Coronary artery (tissue), 2 donors: ENCODE results near the gene S100A9.
"Not testable (repeated sequence)": the region's sequence is repeated elsewhere in the genome, so short reads cannot be mapped to it uniquely, and the experiment has no call there.

Source experiments
- DNase-seq: peaks from one replicate; pipeline ENCODE4 v3.0.0-alpha.2; 2017; ENCODE audit warnings: low spot score
- H3K27ac ChIP-seq, 2 donors: fragments of 200-600 bp; sonication (generic); one replicate each; pipeline ENCODE4 v1.5.1; 2016 to 2019
- H3K4me3 ChIP-seq: fragments of 200-600 bp; sonication (generic); 2 replicates; pipeline ENCODE4 v1.5.1; 2016; ENCODE audit warnings: mild to moderate bottlenecking, moderate library complexity
- CTCF ChIP-seq: fragments of 200-600 bp; sonication (generic); IDR thresholded peaks from one replicate; pipeline ENCODE4 v1.5.1; 2019; ENCODE audit warnings: antibody characterized with exemption

S100A9 gene

DNA sequence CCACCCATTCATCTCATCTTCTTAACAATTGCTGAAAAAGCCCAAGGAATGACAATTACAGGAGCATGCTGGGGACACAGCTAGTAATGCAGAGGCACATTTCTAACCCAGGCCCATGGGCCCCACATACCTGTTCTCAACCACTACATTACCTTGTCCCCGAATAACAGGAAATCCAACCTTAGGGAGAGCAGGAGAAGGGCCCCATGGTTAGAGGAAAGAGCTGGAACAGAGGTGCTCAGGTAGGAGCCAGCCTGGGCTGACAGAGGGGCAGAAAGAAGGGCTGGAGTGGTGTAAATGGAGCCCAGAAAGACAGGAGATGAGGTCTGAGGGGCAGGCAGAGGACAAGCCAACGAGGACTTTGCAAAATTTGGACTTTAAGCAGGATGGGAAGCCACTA, 44.6 kb downstream of the S100A9 start:
- Histone ChIP-seq H3K4me3 (no peak overlapping the region), H3K27ac (no peak overlapping the region)
- DNase-seq: peak; percentile 24
- no peak for TF ChIP-seq CTCF

DNA sequence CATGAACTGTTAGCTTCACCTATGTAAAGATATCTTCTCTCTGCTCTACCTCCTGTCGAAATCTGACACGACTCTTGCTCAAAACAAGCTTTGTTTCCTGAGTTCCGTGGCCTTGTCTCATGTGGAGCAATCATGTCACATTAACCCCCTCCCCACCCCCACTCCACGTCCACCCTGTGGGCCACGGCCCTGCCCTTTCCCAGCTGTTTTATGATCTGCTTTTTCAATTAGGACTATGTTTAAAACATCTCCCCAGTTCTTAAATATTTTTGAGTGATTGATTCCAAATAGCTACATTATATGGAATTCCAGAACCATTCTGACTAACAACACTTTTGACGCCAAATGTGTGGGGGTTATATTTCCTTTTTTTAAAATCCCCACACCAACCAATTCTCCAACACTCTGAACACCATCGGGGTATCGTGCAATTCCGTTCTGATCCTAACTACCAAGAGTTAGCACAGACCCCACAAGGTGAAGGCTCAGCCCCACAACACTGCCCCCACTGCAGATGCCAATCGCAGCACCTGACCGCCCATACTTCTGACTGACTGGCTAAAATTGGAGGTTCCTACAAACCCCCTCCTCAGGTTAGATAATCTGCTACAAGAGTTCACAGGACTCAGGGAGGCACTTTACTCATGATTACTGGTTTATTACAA, 45.9 kb downstream of the S100A9 start:
- no peak for TF ChIP-seq CTCF
- Histone ChIP-seq H3K27ac (no peak overlapping the region), H3K4me3 (no peak overlapping the region)
- DNase-seq: no peak

- DNase-seq: peak; percentile 11
Measured at GRCh38 chr1:153404086-153404635, 46.5 kb downstream of the S100A9 start.

GRCh38 chr1:153404768-153405167, 47.1 kb downstream of the S100A9 start:
- Histone ChIP-seq H3K4me3 (no peak overlapping the region), H3K27ac (no peak overlapping the region)
- peak; percentile 63 for DNase-seq
- TF ChIP-seq CTCF: no peak

More at GRCh38 chr1:153404086-153404635, 46.5 kb downstream of the S100A9 start:
- TF ChIP-seq CTCF: no peak
- no peak overlapping the region for H3K4me3 ChIP-seq
- no peak overlapping the region for H3K27ac ChIP-seq

GRCh38 chr1:153405825-153406599, 48.4 kb downstream of the S100A9 start:
- H3K27ac ChIP-seq: not testable (repeated sequence)
- peak; percentile 40 for DNase-seq

GRCh38 chr1:153407274-153407673, 49.6 kb downstream of the S100A9 start:
- not testable (repeated sequence) for DNase-seq, H3K27ac ChIP-seq

More at GRCh38 chr1:153405825-153406599, 48.4 kb downstream of the S100A9 start:
- H3K4me3 ChIP-seq: not testable (repeated sequence)

More at GRCh38 chr1:153407274-153407673, 49.6 kb downstream of the S100A9 start:
- H3K4me3 ChIP-seq: not testable (repeated sequence)
